Endothelial cell of umbilical vein (primary cell): ENCODE measurements around the gene CASP10. TPM values are rescaled to one million over a fixed set of nuclear protein-coding genes. Genes with fewer than 3 reads are reported as not detected.

Source experiments
- BruUV-seq: library from RNA; stranded (reverse); fragments of 400-500 nt; replicated peaks from 2 replicates; lab custom pipeline; 2021; lab: Mats Ljungman, UMichigan
- CTCF ChIA-PET: fragments of 300-600, 350-600 bp; sonication (Branson Sonifier 250); formaldehyde crosslinking; loops from one replicate; lab custom pipeline; 2021; ENCODE audit warnings: antibody characterized with exemption, inconsistent platforms; lab: Charles Lee
- POLR2A ChIA-PET: fragments of 300-600, 350-600 bp; sonication (Branson Sonifier 250); formaldehyde crosslinking; loops from one replicate; lab custom pipeline; 2021; ENCODE audit warnings: antibody characterized with exemption, inconsistent platforms; lab: Charles Lee
- DNase-seq: peaks from one replicate; pipeline ENCODE4 v3.0.0-alpha.2; 2011; ENCODE audit warnings: low read depth, low spot score
- FAIRE-seq: peaks from 2 replicates; lab custom pipeline; 2011; peaks lifted over from hg19 to GRCh38; lab: Jason Lieb, UNC
- H2AFZ ChIP-seq: 2 replicates; pipeline ENCODE4 v1.6.0; 2012; ENCODE audit warnings: low read depth, low read length, control low read depth, inconsistent platforms
- H3K27ac ChIP-seq: 2 replicates; pipeline ENCODE4 v1.5.1; 2011; ENCODE audit warnings: low read depth, mild to moderate bottlenecking, control low read depth, low read length, moderate library complexity; ENCODE audit not compliant: insufficient read depth
- H3K27me3 ChIP-seq, 2 experiments: 2 replicates each; pipeline versions ENCODE4 v1.6.0 to v1.6.1; 2011; ENCODE audit warnings: low read length in 2 of 2, mixed read lengths in 1 of 2; ENCODE audit not compliant: control insufficient read depth in 2 of 2, insufficient read depth in 2 of 2
- H3K36me3 ChIP-seq, 2 experiments: 2 replicates in 1 of 2; 3 replicates in 1 of 2; pipeline ENCODE4 v1.5.1; 2011; ENCODE audit warnings: low read length in 2 of 2, mild to moderate bottlenecking in 1 of 2, moderate library complexity in 1 of 2; ENCODE audit not compliant: control insufficient read depth in 2 of 2, insufficient read depth in 2 of 2; ENCODE audit errors: extremely low read depth in 1 of 2
- H3K4me1 ChIP-seq: 3 replicates; pipeline ENCODE4 v1.5.1; 2011; ENCODE audit warnings: mild to moderate bottlenecking, low read length; ENCODE audit not compliant: control insufficient read depth, insufficient read depth; ENCODE audit errors: extremely low read depth
- H3K4me2 ChIP-seq: 2 replicates; pipeline ENCODE4 v1.6.1; 2011; ENCODE audit warnings: low read length, control low read depth, mixed read lengths; ENCODE audit not compliant: insufficient read depth
- H3K4me3 ChIP-seq, 3 experiments: fragments of 200-600 bp in 1 of 3; sonication (generic), shearing (Covaris generic) in 1 of 3; replicated peaks in 1 of 3; 2 replicates each; pipeline ENCODE4 v1.5.1; 2011 to 2016; ENCODE audit warnings: control low read depth in 3 of 3, low read length in 3 of 3, mild to moderate bottlenecking in 2 of 3, inconsistent platforms in 1 of 3, low read depth in 1 of 3, moderate library complexity in 1 of 3; ENCODE audit not compliant: insufficient read depth in 1 of 3
- H3K79me2 ChIP-seq: 2 replicates; pipeline ENCODE4 v1.6.0; 2012; ENCODE audit warnings: low read length, inconsistent platforms; ENCODE audit not compliant: control insufficient read depth, insufficient read depth
- H3K9ac ChIP-seq: replicated peaks from 2 replicates; pipeline ENCODE3; 2011; ENCODE audit warnings: low read length, control low read depth; ENCODE audit not compliant: insufficient read depth; ENCODE audit errors: extremely low read depth
- H3K9me1 ChIP-seq: replicated peaks from 3 replicates; pipeline ENCODE4 v1.6.0; 2011; ENCODE audit warnings: mild to moderate bottlenecking, low read length; ENCODE audit not compliant: control insufficient read depth, insufficient read depth; ENCODE audit errors: extremely low read depth
- H3K9me3 ChIP-seq: replicated peaks from 2 replicates; pipeline ENCODE4 v1.5.1; 2012; ENCODE audit warnings: low read length, inconsistent platforms; ENCODE audit not compliant: control insufficient read depth, insufficient read depth
- H4K20me1 ChIP-seq: replicated peaks from 2 replicates; pipeline ENCODE3; 2011; ENCODE audit warnings: mild to moderate bottlenecking, low read length; ENCODE audit not compliant: control insufficient read depth, insufficient read depth; ENCODE audit errors: extremely low read depth
- CTCF ChIP-seq, 2 donors: IDR thresholded peaks; 1 replicate in 1 of 2; 2 replicates in 1 of 2; pipeline ENCODE4 v1.5.1; 2011; ENCODE audit warnings: low read length in 2 of 2, mild to moderate bottlenecking in 2 of 2, moderate library complexity in 2 of 2, control low read depth in 1 of 2, inconsistent platforms in 1 of 2, low read depth in 1 of 2; ENCODE audit not compliant: insufficient read depth in 1 of 2; ENCODE audit errors: extremely low read depth in 1 of 2
- EZH2 ChIP-seq: IDR thresholded peaks from 2 replicates; pipeline ENCODE4 v1.6.1; 2012; ENCODE audit warnings: borderline replicate concordance, low read depth, mild to moderate bottlenecking, moderate library complexity, low read length, inconsistent platforms; ENCODE audit not compliant: severe bottlenecking
- FOS ChIP-seq: IDR thresholded peaks from 2 replicates; pipeline ENCODE4 v1.6.1; 2011; ENCODE audit warnings: mild to moderate bottlenecking, low read length, moderate library complexity, borderline replicate concordance; ENCODE audit not compliant: insufficient read depth
- GATA2 ChIP-seq: IDR thresholded peaks from 2 replicates; pipeline ENCODE4 v1.7.0; 2011; ENCODE audit warnings: low read depth, mild to moderate bottlenecking, moderate library complexity, mixed read lengths, low read length; ENCODE audit not compliant: insufficient read length, insufficient read depth
- JUN ChIP-seq: IDR thresholded peaks from 2 replicates; pipeline ENCODE4 v1.6.1; 2011; ENCODE audit warnings: borderline replicate concordance, low read depth; ENCODE audit not compliant: insufficient read length, insufficient read depth
- MAX ChIP-seq: IDR thresholded peaks from 2 replicates; pipeline ENCODE4 v1.6.1; 2011; ENCODE audit not compliant: insufficient read depth, insufficient read length
- MYC ChIP-seq: IDR thresholded peaks from one replicate; pipeline ENCODE4 v1.6.1; 2011; ENCODE audit warnings: mild to moderate bottlenecking, low read depth, low read length
- POLR2A ChIP-seq: IDR thresholded peaks from 2 replicates; pipeline ENCODE4 v1.6.1; 2012; ENCODE audit warnings: low read depth, mild to moderate bottlenecking, control low read depth, low read length
- POLR2AphosphoS5 ChIP-seq: IDR thresholded peaks from 2 replicates; pipeline ENCODE4 v1.6.1; 2012; ENCODE audit warnings: low read depth, mild to moderate bottlenecking, control low read depth, low read length, moderate library complexity; ENCODE audit not compliant: insufficient read depth
- dilution Hi-C: fragments of 300-500 bp; cut with MboI; formaldehyde crosslinking; loops from one replicate; pipeline ENCODE4 v1.15.0; 2019; ENCODE audit warnings: low sequenced_read_pairs; ENCODE audit not compliant: extremely low pct_ligation_motif_present
- intact Hi-C: fragments of 100-400 bp; cut with micrococcal nuclease; formaldehyde crosslinking; loops from one replicate; pipeline ENCODE4 v1.10.0; 2022
- polyA plus RNA-seq, 4 experiments: library from polyadenylated mRNA; depleted of rRNA in 3 of 4; stranded (reverse) in 3 of 4; unstranded in 1 of 4; fragments of >200 nt; gene quantifications; 2 replicates each; pipeline versions ENCODE4 v1.2.1 to v1.2.3, GENCODE V29; 2011 to 2012; ENCODE audit warnings: missing spikeins in 1 of 4
- total RNA-seq: library from RNA; stranded (reverse); gene quantifications from 2 replicates; pipeline ENCODE4 v1.2.3, GENCODE V29; 2021

CASP10 gene
- total and polyA plus RNA-seq, 2 donors (not counting 3 experiments of a cell fraction or from before 2014, with no cell fraction given): 16.4 to 37.6 TPM

GRCh38 chr2:201234663-201235135 lies 51.8 kb downstream of the CASP10 start:
- H3K9me3 ChIP-seq: no peaks in the 10 kb centered on the region
- DNase-seq (no peak), FAIRE-seq (no peak)
- dilution Hi-C loops: no loop called here
- no peaks in the 10 kb centered on the region for H3K36me3 ChIP-seq
- ChIA-PET CTCF (interaction anchor here (0.6 to 3.4 kb wide), 5 partner anchors 44 to 130 kb away, joined by 3 to 58 read pairs (median 3); partner anchors contain the start of gene CASP10), POLR2A (no interaction called here)
- intact Hi-C loops: no loop called here
- no peaks in the 10 kb centered on the region for H3K9me1 ChIP-seq
- no peak overlapping the region for H3K4me2 ChIP-seq
- no peak overlapping the region for H3K27ac ChIP-seq
- H3K27me3 ChIP-seq: no peaks in the 10 kb centered on the region
- no peak for TF ChIP-seq CTCF (IDR thresholded peaks at IDR 0.05; ENCODE audit: extremely low read depth in 1 of 2, insufficient read depth in 1 of 2, low read depth in 1 of 2, low read length in 2 of 2)
- no peak for TF ChIP-seq MAX
- TF ChIP-seq MYC: no peak
- no peak for TF ChIP-seq JUN
- no peak for TF ChIP-seq POLR2AphosphoS5
- TF ChIP-seq GATA2: no peak
- no peak for TF ChIP-seq FOS
- TF ChIP-seq EZH2: no peak
- TF ChIP-seq POLR2A: no peak
- no peak overlapping the region for H3K4me3 ChIP-seq
- H3K9ac ChIP-seq: no peak overlapping the region
- no peaks in the 10 kb centered on the region for H4K20me1 ChIP-seq
- no peak overlapping the region for H2AFZ ChIP-seq
- no TSS peak for BruUV-seq
- H3K79me2 ChIP-seq: no peaks in the 10 kb centered on the region
- peaks cover 7% of the 10 kb centered on the region for H3K4me1 ChIP-seq
